CD4-positive, alpha-beta T cell treated with Interleukin-21 for 1 hour (primary cell): ENCODE data around the gene C16orf90.
A peak's percentile ranks its signal among the peaks of the same experiment; 100 is the strongest.

Experiments used
- DNase-seq: peaks from one replicate; pipeline ENCODE4 v3.0.0-alpha.2; 2020

Gene C16orf90

GRCh38 chr16:3460585-3460984 is 34.7 kb downstream of the C16orf90 start:
- DNase-seq = no peak

GRCh38 chr16:3460121-3460520 is 35.2 kb downstream of the C16orf90 start:
- no peak for DNase-seq

- DNase-seq = no peak
These were observed 35.7 kb downstream of the C16orf90 start for GRCh38 chr16:3459401-3460090.

GRCh38 chr16:3458852-3459361 is 36.4 kb downstream of the C16orf90 start:
- peak; percentile 35 for DNase-seq

DNA sequence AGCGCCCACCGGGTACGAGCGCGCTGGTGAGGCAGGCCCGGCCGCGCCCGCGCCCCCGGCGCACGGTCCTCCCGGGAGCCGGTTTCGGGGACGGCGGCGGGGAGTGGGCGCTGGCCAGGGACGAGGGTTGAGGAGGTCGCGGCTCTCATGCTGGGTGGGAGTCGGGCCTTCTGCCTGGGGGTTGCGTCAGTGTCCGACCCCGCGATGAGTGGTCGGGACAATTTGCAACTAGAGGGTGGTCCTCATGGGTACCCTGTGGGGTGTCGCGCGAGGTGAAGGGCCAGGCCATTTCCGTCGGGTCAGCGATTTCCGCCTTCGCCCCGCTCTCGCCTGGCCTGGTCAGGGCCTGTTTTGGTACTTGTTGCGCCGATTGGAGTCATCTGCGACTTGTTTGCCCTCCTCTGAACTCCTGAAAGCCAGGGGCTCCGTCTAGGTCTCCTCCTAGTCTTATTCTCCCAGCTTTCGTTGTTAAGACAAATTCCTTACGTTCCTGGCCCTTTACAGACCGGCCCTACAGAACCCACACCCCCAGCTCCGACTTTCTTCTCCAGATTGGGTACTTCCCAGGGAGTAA is 36.9 kb downstream of the C16orf90 start:
- no peak for DNase-seq

DNA sequence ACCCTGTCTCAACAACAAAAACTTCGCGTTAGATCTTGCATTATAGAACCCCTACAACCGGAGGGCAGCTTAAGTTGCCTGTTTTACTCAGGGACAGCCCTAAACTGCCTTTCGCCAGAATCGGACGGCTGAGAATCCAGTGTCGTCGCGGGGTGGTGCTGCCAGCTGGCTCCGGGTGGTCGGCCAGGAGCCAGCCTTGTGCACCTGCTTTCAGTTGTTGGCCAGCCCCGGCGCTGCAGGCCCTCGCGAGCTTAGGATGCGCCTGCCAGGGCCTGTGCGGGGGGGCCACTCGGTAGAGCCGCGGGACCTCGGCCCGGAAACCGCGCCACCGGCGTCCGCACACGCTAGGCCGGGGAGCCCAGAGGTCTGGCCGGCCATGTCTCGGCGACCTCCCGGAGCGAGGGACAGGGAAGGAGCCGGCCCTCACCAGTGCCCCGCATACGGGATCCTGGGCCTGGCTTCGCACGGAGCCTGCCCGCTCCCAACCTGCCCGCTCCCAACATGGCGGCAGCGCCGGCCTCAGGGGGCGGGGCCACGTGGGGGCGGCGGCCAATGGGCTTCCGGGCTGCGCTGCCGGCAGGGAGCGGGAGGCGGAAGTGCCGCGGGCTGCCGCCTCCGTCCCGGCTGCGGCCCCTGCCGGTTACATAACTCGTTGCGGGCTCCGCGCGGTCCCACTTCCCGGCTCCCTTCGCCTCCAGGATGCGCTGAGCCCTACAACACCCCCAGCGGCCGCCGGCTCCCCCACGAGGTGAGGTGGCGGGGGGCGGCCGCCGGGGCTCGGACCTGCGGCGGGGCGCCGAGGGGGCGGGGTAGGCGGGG is 37.6 kb downstream of the C16orf90 start:
- peak; percentile 91 for DNase-seq

DNA sequence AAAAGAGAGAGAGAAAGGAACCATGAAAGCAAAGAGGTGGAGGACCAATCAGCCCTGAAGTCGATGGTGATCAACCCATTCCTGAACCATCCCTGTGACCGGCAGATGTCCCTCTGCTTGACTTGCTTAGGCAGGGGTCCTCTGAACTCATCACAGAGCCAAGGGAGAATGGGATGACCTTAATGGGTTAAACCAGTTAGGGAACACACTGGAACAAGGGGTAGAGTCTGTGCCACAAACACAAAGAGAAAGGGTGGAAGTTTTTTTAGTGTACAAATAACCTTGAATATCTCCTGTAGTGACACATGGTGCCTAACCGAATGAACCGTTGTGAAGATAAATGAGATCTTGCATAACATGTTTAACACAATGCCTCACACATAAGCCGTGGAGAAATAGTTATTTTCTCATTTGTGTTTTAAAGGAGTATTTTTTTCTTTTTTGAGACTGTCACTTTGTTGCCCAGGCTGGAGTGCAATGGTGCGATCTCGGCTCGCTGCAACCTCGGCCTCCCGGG is 40.6 kb downstream of the C16orf90 start:
- no peak for DNase-seq

DNA sequence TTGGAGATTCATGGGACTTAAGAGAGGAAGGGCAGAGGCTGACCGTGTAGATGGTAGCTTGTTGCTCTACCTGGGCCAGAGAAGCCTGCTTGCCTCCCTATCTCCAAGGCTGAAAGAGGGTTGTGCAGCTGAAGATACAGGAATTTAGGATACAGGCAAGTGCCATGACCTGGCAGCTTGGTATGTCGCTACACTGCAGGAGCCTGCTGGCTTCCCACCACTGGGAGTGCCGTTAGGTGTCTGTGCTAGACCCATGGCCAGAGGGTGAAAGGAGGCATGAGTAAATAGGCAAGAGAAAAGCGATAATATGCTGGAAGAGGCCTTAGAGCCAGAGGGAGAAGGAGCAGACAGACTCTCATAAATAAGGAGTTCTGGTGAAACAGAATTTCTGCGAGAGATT is 41.2 kb downstream of the C16orf90 start:
- DNase-seq = no peak

DNA sequence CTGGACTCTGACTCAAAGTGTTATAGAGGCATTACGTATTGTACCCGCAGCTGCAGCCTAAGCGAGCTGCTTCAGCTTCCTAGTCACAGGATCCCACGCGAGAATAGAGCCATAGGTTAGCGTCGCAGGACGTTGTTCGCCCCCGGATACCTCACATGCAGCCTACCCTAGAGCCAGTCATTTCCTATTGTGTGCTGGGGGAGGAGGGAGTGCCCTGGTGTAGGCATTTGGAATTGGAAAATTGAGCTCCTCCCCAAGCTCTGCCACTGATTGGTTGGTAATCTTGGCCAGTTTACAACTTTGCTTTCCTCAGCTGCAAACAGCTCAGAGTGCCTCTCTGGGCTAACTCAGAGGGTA is 51.3 kb downstream of the C16orf90 start:
- peak; percentile 38 for DNase-seq
